Vagina (tissue), 2 donors: ENCODE results near the gene LTBP2. TPM values are rescaled to one million over a fixed set of nuclear protein-coding genes. Genes with fewer than 3 reads are reported as not detected.
A peak's percentile ranks its signal among the peaks of the same experiment; 100 is the strongest.

Experiments
- DNase-seq, 2 donors: peaks; one replicate each; pipeline ENCODE4 v3.0.0-alpha.2; 2017; ENCODE audit errors: extremely low spot score in 2 of 2
- H3K27ac ChIP-seq: fragments of 200-600 bp; sonication (generic); one replicate; pipeline ENCODE4 v1.5.1; 2019
- H3K27me3 ChIP-seq: fragments of 200-600 bp; sonication (generic); one replicate; pipeline ENCODE4 v1.5.1; 2019
- H3K36me3 ChIP-seq, 2 donors: fragments of 200-600 bp; sonication (generic); one replicate each; pipeline ENCODE4 v1.5.1; 2017 to 2019
- H3K4me1 ChIP-seq: fragments of 200-600 bp; sonication (generic); one replicate; pipeline ENCODE4 v1.5.1; 2019
- H3K4me3 ChIP-seq, 2 donors: fragments of 200-600 bp; sonication (generic); 1 replicate in 1 of 2; 2 replicates in 1 of 2; pipeline ENCODE4 v1.5.1; 2016 to 2019
- H3K9me3 ChIP-seq: fragments of 200-600 bp; sonication (generic); one replicate; pipeline ENCODE4 v1.5.1; 2019
- CTCF ChIP-seq, 3 experiments: fragments of 450-650 bp in 2 of 3; fragments of 200-600 bp in 1 of 3; sonication (generic) in 1 of 3; IDR thresholded peaks; one replicate each; pipeline ENCODE4 v1.5.1; 2017 to 2019; ENCODE audit warnings: antibody characterized with exemption in 3 of 3, mild to moderate bottlenecking in 2 of 3, moderate library complexity in 2 of 3
- POLR2A ChIP-seq, 2 donors: fragments of 450-650 bp; IDR thresholded peaks; one replicate each; pipeline ENCODE4 v1.6.1; 2017; ENCODE audit warnings: antibody characterized with exemption in 2 of 2, mild to moderate bottlenecking in 2 of 2, moderate library complexity in 2 of 2
- POLR2AphosphoS5 ChIP-seq, 2 donors: sonication (generic); formaldehyde crosslinking; IDR thresholded peaks; one replicate each; pipeline ENCODE4 v1.9.0; 2017; ENCODE audit warnings: antibody characterized with exemption in 2 of 2, mild to moderate bottlenecking in 2 of 2, low read depth in 1 of 2; ENCODE audit not compliant: insufficient read depth in 1 of 2
- intact Hi-C: fragments of 100-400 bp; cut with DNase I; formaldehyde crosslinking; loops from one replicate; pipeline ENCODE4 v1.15.1; 2023
- total RNA-seq: library from RNA; depleted of rRNA; stranded (reverse); fragments of >200 nt; gene quantifications from one replicate; pipeline ENCODE4 v1.2.3, GENCODE V29; 2016

The LTBP2 gene
- total RNA-seq, 1 donor from 2014 or later = 52.5 TPM

- intact Hi-C loops = no loop called here
- Histone ChIP-seq H3K4me1 (no peaks in the 10 kb centered on the region), H3K27ac (no peak overlapping the region), H3K9me3 (no peaks in the 10 kb centered on the region), H3K36me3 (no peaks in the 10 kb centered on the region), H3K4me3 (no peak overlapping the region), H3K27me3 (no peaks in the 10 kb centered on the region)
- TF ChIP-seq CTCF (IDR thresholded peaks at IDR 0.05) (no peak), POLR2A (IDR thresholded peaks at IDR 0.05) (no peak), POLR2AphosphoS5 (IDR thresholded peaks at IDR 0.05; ENCODE audit: insufficient read depth in 1 of 2, low read depth in 1 of 2) (no peak)
- no peak for DNase-seq
Observed at GRCh38 chr14:74627076-74627475, 15.0 kb upstream of the LTBP2 start.

- no peak for DNase-seq
- H3K27me3 ChIP-seq = no peaks in the 10 kb centered on the region
- TF ChIP-seq POLR2A (IDR thresholded peaks at IDR 0.05) = no peak
- TF ChIP-seq POLR2AphosphoS5 (IDR thresholded peaks at IDR 0.05; ENCODE audit: insufficient read depth in 1 of 2, low read depth in 1 of 2) = no peak
- no peak for TF ChIP-seq CTCF (IDR thresholded peaks at IDR 0.05)
- H3K27ac ChIP-seq = no peak overlapping the region
- peaks cover 45% of the 10 kb centered on the region for H3K4me1 ChIP-seq
- H3K36me3 ChIP-seq = no peaks in the 10 kb centered on the region
- H3K9me3 ChIP-seq = no peaks in the 10 kb centered on the region
- intact Hi-C loops = no loop called here
- no peak overlapping the region for H3K4me3 ChIP-seq
Observed at GRCh38 chr14:74622257-74622656, 10.2 kb upstream of the LTBP2 start.

- Histone ChIP-seq H3K27me3 (no peaks in the 10 kb centered on the region), H3K36me3 (no peaks in the 10 kb centered on the region), H3K27ac (peak overlapping the region; percentile 66), H3K9me3 (no peaks in the 10 kb centered on the region), H3K4me3 (no peak overlapping the region), H3K4me1 (peaks cover 52% of the 10 kb centered on the region)
- TF ChIP-seq CTCF (IDR thresholded peaks at IDR 0.05) (no peak), POLR2A (IDR thresholded peaks at IDR 0.05) (no peak), POLR2AphosphoS5 (IDR thresholded peaks at IDR 0.05; ENCODE audit: insufficient read depth in 1 of 2, low read depth in 1 of 2) (no peak)
- intact Hi-C loops = no loop called here
- DNase-seq = no peak
Observed at GRCh38 chr14:74621556-74621955, 9.5 kb upstream of the LTBP2 start.

- Histone ChIP-seq H3K36me3 (no peaks in the 10 kb centered on the region), H3K27me3 (no peaks in the 10 kb centered on the region), H3K4me1 (peaks cover 58% of the 10 kb centered on the region), H3K4me3 (no peak overlapping the region), H3K9me3 (no peaks in the 10 kb centered on the region), H3K27ac (peak overlapping the region; percentile 66)
- intact Hi-C loops = no loop called here
- no peak for DNase-seq
- TF ChIP-seq POLR2A (IDR thresholded peaks at IDR 0.05) (no peak), CTCF (IDR thresholded peaks at IDR 0.05) (no peak), POLR2AphosphoS5 (IDR thresholded peaks at IDR 0.05; ENCODE audit: insufficient read depth in 1 of 2, low read depth in 1 of 2) (no peak)
Observed at GRCh38 chr14:74620923-74621322, 8.9 kb upstream of the LTBP2 start.

- intact Hi-C loops = no loop called here
- no peaks in the 10 kb centered on the region for H3K36me3 ChIP-seq
Observed at GRCh38 chr14:74620497-74620921, 8.5 kb upstream of the LTBP2 start.

More at GRCh38 chr14:74620497-74620921, 8.5 kb upstream of the LTBP2 start:
- no peaks in the 10 kb centered on the region for H3K9me3 ChIP-seq
- H3K4me3 ChIP-seq = no peak overlapping the region
- peaks cover 61% of the 10 kb centered on the region for H3K4me1 ChIP-seq
- H3K27me3 ChIP-seq = no peaks in the 10 kb centered on the region
- DNase-seq = no peak
- TF ChIP-seq POLR2A (IDR thresholded peaks at IDR 0.05) (no peak), POLR2AphosphoS5 (IDR thresholded peaks at IDR 0.05; ENCODE audit: insufficient read depth in 1 of 2, low read depth in 1 of 2) (no peak), CTCF (IDR thresholded peaks at IDR 0.05) (no peak)
- peak overlapping the region; percentile 66 for H3K27ac ChIP-seq
